ENCODE results near the gene OR2A7.
"Not testable (repeated sequence)": the region's sequence is repeated elsewhere in the genome, so short reads cannot be mapped to it uniquely, and the experiment has no call there.

Gene OR2A7

GRCh38 chr7:144228810-144229209 lies 35.8 kb downstream of the OR2A7 start:
- intact Hi-C loops (cut with micrococcal nuclease); H3K4me1 Mint-ChIP-seq (ENCODE audit: low read depth): not testable (repeated sequence)

GRCh38 chr7:144226866-144227265 lies 37.7 kb downstream of the OR2A7 start:
- H3K27ac Mint-ChIP-seq; H3K36me3 Mint-ChIP-seq (ENCODE audit: low read depth); H3K27me3 Mint-ChIP-seq; H3K4me3 Mint-ChIP-seq; H3K9me3 Mint-ChIP-seq; H3K4me1 Mint-ChIP-seq (ENCODE audit: low read depth); intact Hi-C loops (cut with micrococcal nuclease): not testable (repeated sequence)

More at GRCh38 chr7:144228810-144229209, 35.8 kb downstream of the OR2A7 start:
- H3K36me3 Mint-ChIP-seq (ENCODE audit: low read depth); H3K4me3 Mint-ChIP-seq; H3K9me3 Mint-ChIP-seq; H3K27ac Mint-ChIP-seq; H3K27me3 Mint-ChIP-seq: not testable (repeated sequence)

GRCh38 chr7:144223675-144224074 lies 40.9 kb downstream of the OR2A7 start:
- H3K4me1 Mint-ChIP-seq (ENCODE audit: low read depth); H3K27me3 Mint-ChIP-seq; H3K27ac Mint-ChIP-seq; H3K9me3 Mint-ChIP-seq; H3K4me3 Mint-ChIP-seq; H3K36me3 Mint-ChIP-seq (ENCODE audit: low read depth); intact Hi-C loops (cut with micrococcal nuclease): not testable (repeated sequence)

GRCh38 chr7:144220531-144220930 lies 44.1 kb downstream of the OR2A7 start:
- H3K4me3 Mint-ChIP-seq; intact Hi-C loops (cut with micrococcal nuclease); H3K27ac Mint-ChIP-seq; H3K27me3 Mint-ChIP-seq; H3K9me3 Mint-ChIP-seq; H3K4me1 Mint-ChIP-seq (ENCODE audit: low read depth); H3K36me3 Mint-ChIP-seq (ENCODE audit: low read depth): not testable (repeated sequence)

- H3K27me3 Mint-ChIP-seq; H3K36me3 Mint-ChIP-seq (ENCODE audit: low read depth); intact Hi-C loops (cut with micrococcal nuclease): not testable (repeated sequence)
Observed at GRCh38 chr7:144219149-144219548, 45.4 kb downstream of the OR2A7 start.

GRCh38 chr7:144218581-144218980 lies 46.0 kb downstream of the OR2A7 start:
- intact Hi-C loops (cut with micrococcal nuclease); H3K27me3 Mint-ChIP-seq; H3K9me3 Mint-ChIP-seq; H3K36me3 Mint-ChIP-seq (ENCODE audit: low read depth); H3K27ac Mint-ChIP-seq; H3K4me1 Mint-ChIP-seq (ENCODE audit: low read depth); H3K4me3 Mint-ChIP-seq: not testable (repeated sequence)

More at GRCh38 chr7:144219149-144219548, 45.4 kb downstream of the OR2A7 start:
- not testable (repeated sequence) for H3K9me3 Mint-ChIP-seq; H3K27ac Mint-ChIP-seq; H3K4me3 Mint-ChIP-seq; H3K4me1 Mint-ChIP-seq (ENCODE audit: low read depth)

- H3K36me3 Mint-ChIP-seq (ENCODE audit: low read depth); intact Hi-C loops (cut with micrococcal nuclease); H3K27me3 Mint-ChIP-seq; H3K4me3 Mint-ChIP-seq; H3K9me3 Mint-ChIP-seq; H3K4me1 Mint-ChIP-seq (ENCODE audit: low read depth); H3K27ac Mint-ChIP-seq: not testable (repeated sequence)
Observed at GRCh38 chr7:144217200-144217599, 47.4 kb downstream of the OR2A7 start.
